Measurements from ENCODE around the gene ZC3H12A.
A peak's percentile ranks its signal among the peaks of the same experiment; 100 is the strongest.

ZC3H12A gene

DNA sequence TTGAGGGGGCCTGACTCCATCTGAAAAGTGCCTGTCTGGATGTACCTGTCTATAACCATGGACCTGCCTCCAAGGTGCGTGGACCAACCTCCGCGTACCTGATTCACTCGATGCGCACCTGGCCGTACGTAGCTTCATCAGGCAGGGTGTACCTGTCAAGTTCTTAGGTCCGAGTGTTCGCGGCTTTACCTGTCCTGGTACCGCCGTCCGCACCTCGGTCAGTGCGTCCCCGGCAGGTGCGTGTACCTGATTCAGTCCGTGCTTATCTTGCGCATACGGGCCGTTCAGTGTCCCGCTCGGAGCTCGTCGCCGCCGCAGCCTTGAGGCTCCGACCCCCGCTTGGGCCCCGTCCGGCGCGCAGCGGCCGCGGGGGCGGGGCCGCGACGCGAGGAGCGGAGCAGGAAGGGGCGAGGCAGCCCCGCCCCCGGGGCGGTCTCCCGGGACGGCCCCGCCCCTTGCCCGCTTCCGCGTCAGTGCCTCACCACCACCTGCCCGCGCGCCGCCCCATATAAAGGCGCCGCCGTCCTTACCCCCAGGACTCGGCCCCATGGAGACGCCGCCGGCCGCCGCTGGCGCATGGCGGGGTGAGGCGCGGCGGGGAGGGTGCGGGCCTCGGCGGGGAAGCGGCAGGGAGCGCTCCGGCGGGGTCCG, at the start of gene ZC3H12A:
TSS of gene ZC3H12A (plus strand) at position 535 of the 651 bp plus-strand sequence. CDS start 917 bp downstream, outside the sequence.
- DNase-seq: peak; percentile 84

- DNase-seq: no peak
These were observed 49.2 kb upstream of the ZC3H12A start for GRCh38 chr1:37425221-37425620.

GRCh38 chr1:37429029-37429428, 45.4 kb upstream of the ZC3H12A start:
- DNase-seq: no peak

GRCh38 chr1:37430103-37430985, 44.0 kb upstream of the ZC3H12A start:
- DNase-seq: no peak

DNA sequence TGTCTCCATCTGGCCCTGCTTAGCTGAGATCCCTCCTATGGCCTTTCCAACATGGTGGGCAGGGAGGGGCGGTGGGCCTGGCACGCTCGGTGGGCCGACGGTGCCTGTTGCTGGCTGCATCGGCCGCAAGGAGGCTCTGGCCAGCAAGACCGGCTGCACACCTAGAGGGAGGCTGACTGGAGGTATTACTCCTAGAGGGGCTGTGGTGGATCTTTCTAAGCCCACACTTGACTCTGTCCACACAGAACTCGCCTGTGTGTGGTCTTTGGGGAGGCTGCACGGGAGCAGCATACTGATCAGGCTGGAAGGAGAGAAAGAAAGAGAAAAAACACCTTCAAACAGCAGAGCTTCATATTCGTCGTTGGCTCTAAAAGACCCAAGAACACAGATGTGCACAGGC, 41.7 kb upstream of the ZC3H12A start:
- DNase-seq: no peak

DNA sequence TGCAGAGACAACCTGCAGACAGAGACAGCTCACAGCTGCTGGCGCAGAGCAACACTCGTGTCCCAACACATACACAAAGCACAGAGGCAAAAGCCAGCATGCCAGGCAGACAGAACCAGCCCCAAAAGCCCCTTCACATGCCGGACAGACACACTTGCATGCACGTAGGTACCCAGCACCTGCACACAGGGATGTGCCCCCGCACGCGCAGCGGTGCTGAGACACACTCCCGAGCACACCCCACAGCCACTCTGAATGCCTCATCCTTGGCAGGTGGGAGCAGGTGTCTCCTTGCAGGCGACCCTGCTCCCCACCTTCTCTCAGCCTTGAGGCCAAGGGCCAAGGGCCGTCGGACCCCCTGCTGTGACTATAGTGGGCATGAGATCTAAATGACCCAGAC, 41.2 kb upstream of the ZC3H12A start:
- no peak for DNase-seq

DNA sequence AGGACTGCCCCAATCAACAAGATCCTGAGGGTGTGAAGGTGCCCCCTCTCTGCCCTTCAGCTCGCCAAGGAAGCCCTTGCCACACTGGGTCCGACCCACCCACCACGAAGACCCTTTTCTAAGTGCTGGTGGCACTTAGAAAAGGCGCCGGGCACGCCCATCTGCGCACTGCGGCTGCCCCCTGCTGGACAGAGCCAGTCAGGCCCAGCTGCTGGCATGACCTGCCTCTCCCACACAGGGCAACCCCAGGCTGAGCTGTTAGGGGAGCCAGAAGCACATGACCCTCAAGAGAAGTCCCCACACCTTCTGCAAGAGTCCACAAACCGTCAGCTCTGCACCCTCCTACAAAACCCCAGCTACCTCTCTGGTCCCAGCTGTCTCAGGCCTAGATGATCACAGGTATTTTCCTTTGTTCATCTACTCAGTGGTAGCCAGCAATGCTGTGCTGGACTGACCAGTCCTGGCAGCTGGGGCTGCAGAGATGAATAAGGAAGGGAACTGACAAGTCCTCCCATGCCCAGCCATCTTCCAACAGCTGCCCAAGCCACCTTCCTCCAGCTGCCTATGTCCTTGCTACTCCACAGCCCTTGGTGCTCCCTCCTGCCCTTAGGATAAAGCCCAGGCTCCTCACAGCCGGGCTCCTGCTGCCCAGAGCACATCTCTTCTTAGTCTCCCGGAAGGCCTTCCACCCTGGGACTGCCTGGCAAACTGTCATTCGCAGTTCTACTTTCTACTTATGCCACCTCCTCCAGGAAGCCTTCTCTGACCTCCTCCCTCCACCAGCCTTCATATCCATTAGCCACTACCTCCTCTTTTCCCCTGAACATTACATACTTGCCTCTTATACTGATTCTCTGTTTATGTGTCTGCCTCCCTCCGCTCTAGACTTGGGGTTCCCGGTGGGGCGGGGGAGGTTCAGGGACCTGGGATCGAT, 39.8 kb upstream of the ZC3H12A start:
- peak; percentile 40 for DNase-seq

DNA sequence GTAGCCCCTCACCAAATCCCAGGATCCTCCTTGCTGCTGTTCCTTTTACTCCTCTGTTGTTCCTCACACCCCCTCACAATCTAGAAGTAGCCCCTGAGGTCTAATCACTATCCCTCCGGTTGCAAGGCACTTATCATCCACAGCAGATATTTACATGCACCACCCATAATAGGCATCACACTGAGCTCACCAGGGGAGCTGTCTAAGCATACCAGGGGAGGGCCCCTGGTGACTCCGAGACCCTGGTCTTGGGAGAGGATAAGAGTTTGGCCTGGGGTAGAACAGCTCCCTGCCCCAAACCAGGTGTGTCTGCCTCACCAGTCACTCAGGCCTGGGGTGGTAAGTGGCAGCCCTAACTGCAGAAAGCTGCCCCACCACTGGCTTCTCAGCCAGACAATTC, 37.3 kb upstream of the ZC3H12A start:
- DNase-seq: no peak

GRCh38 chr1:37438037-37438868, 36.1 kb upstream of the ZC3H12A start:
- DNase-seq: no peak

DNA sequence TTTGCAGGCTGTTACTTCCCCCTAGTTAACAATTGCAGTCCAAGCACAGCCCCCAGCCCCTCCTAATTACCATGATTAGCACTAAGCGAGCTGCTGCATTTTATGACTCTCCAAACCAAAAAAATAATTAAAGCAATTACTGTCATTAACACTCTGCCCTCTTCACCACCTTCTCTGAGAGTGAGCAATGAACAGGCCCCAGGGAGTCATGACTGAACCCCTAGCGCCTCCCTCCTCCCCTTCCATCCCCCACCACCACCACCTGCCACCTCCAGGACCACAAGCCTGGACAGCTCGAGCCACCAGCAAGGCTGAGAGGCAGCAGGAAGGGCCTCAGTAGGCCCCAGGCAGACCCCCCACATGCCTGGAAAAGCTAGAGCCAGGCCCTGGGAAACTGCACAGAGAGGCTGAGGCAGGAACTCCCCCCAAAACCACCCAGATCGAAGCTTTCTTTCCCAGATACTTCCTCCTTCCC, 35.5 kb upstream of the ZC3H12A start:
- DNase-seq: no peak

GRCh38 chr1:37439349-37439995, 34.9 kb upstream of the ZC3H12A start:
- no peak for DNase-seq

DNA sequence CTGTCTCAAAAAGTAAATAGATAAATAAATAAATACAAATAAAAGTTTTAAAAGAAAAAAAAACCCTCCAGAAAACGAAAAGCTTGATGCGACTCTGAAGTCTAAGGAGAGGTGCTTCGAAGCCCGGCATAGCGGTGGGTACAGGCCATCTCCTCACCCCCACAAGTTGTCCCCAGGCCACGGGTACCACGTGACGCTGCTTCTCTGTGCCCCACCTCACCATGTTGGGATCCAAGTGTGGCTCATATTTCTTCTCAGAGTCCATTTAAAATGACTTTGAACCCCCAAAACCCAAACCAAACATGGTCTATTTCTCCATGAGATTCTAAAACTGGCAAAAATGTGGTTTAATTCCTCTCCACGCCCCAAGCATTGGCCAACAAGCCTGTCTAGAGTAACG, 32.9 kb upstream of the ZC3H12A start:
- no peak for DNase-seq

DNA sequence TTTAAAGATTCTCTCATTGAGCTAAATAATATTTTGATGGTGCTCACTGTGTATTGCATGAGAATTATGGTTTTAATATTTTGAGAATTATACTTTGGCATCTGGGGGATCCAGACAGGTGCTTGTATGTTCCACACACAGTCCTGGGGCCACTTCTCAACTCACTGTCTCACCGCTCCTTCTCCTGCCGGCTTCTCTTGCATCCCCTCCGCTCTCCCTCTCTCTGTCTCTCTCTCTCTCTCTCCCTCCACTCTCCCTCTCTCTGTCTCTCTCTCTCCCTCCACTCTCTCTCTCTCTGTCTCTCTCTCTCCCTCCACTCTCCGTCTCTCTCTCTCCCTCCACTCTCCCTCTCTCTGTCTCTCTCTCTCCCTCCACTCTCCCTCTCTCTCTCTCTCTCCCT, 32.2 kb upstream of the ZC3H12A start:
- DNase-seq: no peak

DNA sequence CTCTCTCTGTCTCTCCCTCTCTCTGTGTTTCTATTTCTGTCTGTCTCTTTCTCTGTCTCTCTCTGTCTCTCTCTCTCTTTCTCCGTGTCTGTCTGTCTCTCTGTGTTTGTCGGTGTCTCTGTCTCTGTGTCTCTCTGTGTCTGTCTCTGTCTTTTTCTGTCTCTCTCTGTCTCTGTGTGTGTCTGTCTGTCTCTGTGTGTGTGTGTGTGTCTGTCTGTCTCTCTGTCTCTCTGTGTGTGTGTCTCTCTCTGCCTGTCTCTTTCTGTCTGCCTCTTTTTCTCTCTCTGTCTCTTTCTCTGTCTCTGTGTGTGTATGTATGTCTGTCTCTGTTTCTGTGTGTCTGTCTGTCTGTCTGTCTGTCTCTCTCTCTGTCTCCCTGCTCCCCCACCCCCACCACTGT, 31.7 kb upstream of the ZC3H12A start:
- no peak for DNase-seq

GRCh38 chr1:37446874-37447273, 27.5 kb upstream of the ZC3H12A start:
- DNase-seq: no peak

DNA sequence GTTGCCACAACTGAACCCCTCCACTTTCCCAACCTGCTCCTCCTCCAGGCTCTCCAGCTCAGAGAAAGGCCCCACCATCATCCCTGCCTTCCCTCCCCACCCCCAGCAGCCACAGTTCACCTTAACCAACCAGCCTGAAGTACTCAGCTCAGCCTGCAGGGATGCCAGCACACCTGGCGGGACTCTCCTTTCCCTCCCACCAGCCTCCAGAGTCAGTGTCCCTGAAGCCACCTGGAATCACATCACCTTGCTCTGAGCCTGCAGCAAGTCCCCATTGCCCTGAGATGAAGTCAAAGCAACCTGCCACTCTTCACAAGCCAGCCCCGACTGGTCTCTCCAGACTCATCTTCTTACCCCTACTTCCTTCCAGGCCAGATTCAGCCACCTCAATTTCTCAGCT, 26.2 kb upstream of the ZC3H12A start:
- no peak for DNase-seq

DNA sequence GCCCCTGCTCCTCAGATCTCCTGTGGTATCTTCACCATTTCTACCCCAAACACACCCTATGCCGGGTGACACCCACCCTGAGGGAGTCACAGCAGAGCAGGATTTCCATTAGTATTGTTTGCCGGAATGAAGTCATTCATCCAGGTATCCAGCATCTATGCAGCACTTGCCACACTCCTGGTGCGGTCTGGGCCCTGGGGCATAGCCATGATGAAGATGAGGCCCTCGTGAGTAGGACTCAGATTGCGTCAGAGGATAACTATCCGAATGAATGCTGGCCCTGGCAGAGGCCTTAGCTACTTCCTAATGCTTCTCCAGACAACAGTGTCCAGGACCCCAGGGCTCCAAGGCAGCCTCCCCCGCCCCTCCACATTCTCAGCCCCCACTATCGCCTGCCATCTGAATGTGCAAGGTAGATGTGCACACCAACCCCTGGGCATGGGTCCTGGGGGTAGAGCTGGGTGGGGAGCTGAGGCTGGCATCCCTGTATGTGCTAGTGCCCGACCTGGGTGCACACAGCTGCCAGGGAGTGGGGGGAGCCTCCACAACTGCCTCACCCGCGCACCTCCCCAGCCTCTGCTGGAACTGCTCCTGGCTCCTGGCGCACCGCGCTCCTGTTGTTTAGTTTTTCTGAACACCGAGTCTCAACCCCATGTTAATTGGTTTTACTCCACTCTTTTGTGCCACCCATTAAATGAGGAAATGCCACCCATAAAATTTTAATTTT, 25.5 kb upstream of the ZC3H12A start:
- no peak for DNase-seq

GRCh38 chr1:37449936-37450335, 24.4 kb upstream of the ZC3H12A start:
- DNase-seq: no peak

- no peak for DNase-seq
These were observed 22.0 kb upstream of the ZC3H12A start for GRCh38 chr1:37452416-37452815.

- DNase-seq: no peak
These were observed 20.7 kb upstream of the ZC3H12A start for GRCh38 chr1:37453647-37454046.

GRCh38 chr1:37455516-37455915, 18.9 kb upstream of the ZC3H12A start:
- DNase-seq: no peak

All from NK-92 treated with Interleukin-12 subunit alpha and Interleukin-12 subunit beta, amount 100 ng/mL, for 24 hours (cell line).